CD4-positive, CD25-positive, alpha-beta regulatory T cell (primary cell): Measurements from ENCODE around the gene ZNF544. TPM values are rescaled to one million over a fixed set of nuclear protein-coding genes. Genes with fewer than 3 reads are reported as not detected.

Experiments
- ATAC-seq, 2 donors: fragments of 150-1000 bp; cut with Tn5 transposase; one replicate each; pipeline ENCODE4 v1.10.0; 2021; ENCODE audit warnings: low read depth in 2 of 2, moderate number of reproducible peaks in 2 of 2, moderate library complexity in 1 of 2
- DNase-seq, 3 donors: peaks; one replicate each; pipeline versions ENCODE4 v3.0.0 to v3.0.0-alpha.2; 2012 to 2022; ENCODE audit warnings: mixed read lengths in 1 of 3
- H3K27ac ChIP-seq: one replicate; pipeline ENCODE4 v1.7.0; 2013; ENCODE audit warnings: mild to moderate bottlenecking, low read length; ENCODE audit not compliant: insufficient read depth, poor library complexity, severe bottlenecking
- H3K27me3 ChIP-seq: one replicate; pipeline ENCODE4 v1.7.0; 2013; ENCODE audit warnings: low read length; ENCODE audit not compliant: control insufficient read depth, insufficient read depth
- H3K36me3 ChIP-seq: one replicate; pipeline ENCODE4 v1.7.0; 2013; ENCODE audit warnings: mild to moderate bottlenecking, low read length, moderate library complexity; ENCODE audit not compliant: control insufficient read depth, insufficient read depth
- H3K4me1 ChIP-seq: 2 replicates; pipeline ENCODE4 v1.7.0; 2013; ENCODE audit warnings: mild to moderate bottlenecking, low read length; ENCODE audit not compliant: insufficient read depth, control insufficient read depth, poor library complexity, severe bottlenecking
- H3K4me3 ChIP-seq: one replicate; pipeline ENCODE4 v1.7.0; 2013; ENCODE audit warnings: low read depth, mild to moderate bottlenecking, low read length, moderate library complexity
- H3K9me3 ChIP-seq, 2 experiments: 1 replicate in 1 of 2; 2 replicates in 1 of 2; pipeline ENCODE4 v1.7.0; 2013; ENCODE audit warnings: low read length in 2 of 2, mild to moderate bottlenecking in 1 of 2, moderate library complexity in 1 of 2; ENCODE audit not compliant: control insufficient read depth in 2 of 2
- H3K27ac Mint-ChIP-seq, 3 donors: one replicate each; pipeline ENCODE4 v1.8.0; 2020 to 2022; ENCODE audit warnings: mild to moderate bottlenecking in 3 of 3, mixed read lengths in 3 of 3, moderate library complexity in 2 of 3
- H3K27me3 Mint-ChIP-seq: one replicate; pipeline ENCODE4 v1.8.0; 2022; ENCODE audit warnings: mild to moderate bottlenecking, mixed read lengths
- H3K36me3 Mint-ChIP-seq: one replicate; pipeline ENCODE4 v1.8.0; 2020; ENCODE audit warnings: mixed read lengths
- H3K4me1 Mint-ChIP-seq, 4 donors: one replicate each; pipeline ENCODE4 v1.8.0; 2020 to 2022; ENCODE audit warnings: mixed read lengths in 4 of 4, mild to moderate bottlenecking in 1 of 4
- H3K4me3 Mint-ChIP-seq, 4 donors: one replicate each; pipeline ENCODE4 v1.8.0; 2020 to 2022; ENCODE audit warnings: mild to moderate bottlenecking in 4 of 4, mixed read lengths in 4 of 4, moderate library complexity in 3 of 4
- H3K9me3 Mint-ChIP-seq, 7 donors: one replicate each; pipeline ENCODE4 v1.8.0; 2020 to 2022; ENCODE audit warnings: mixed read lengths in 7 of 7, mild to moderate bottlenecking in 3 of 7, moderate library complexity in 2 of 7
- polyA plus RNA-seq, 4 donors: library from polyadenylated mRNA; unstranded; fragments of 300-500 nt; fragmentation: Illumina TruSeq; gene quantifications; one replicate each; pipeline ENCODE4 v1.2.3, GENCODE V29; 2021
- total RNA-seq: library from RNA; stranded (reverse); gene quantifications from one replicate; pipeline ENCODE4 v1.2.3, GENCODE V29; 2022

Gene ZNF544
- total and polyA plus RNA-seq, 5 donors from 2014 or later: 11.6 to 20.8 (median 18.6) TPM

DNA sequence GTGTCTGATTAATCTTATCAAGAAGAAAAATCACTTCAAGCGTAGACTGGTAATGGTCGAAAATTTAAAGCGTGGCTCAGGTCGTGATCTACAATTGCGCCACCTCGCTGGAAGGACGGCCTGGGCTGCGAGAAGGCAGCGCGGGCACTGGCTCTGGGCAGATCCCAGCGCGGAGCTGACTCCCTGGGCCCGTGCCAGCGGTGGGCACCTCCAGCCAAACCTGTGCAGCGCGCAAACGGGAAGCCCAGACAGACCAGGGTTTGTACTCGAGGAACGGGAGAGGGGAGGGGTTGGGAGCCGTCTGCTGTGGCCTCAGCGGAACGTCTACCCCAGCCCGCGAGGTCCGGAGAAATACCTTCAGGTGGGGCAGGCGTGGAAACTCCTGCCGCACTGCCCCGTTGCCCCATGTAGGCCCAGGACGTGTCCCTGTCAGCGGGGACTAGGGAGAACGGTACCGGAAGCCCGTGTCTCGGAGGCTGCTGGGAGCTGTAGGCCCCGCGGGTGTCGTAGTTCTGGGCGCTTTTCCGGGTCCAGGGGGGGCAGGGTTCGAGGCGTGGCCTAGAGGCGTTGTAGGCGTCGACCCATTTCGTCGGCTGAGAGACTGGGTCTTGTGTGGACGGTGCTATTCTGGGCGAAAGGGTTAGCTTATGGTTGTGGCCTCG lies 24.8 kb upstream of the ZNF544 start:
- peaks cover 63% of the 10 kb centered on the region for H3K36me3 Mint-ChIP-seq
- no peak overlapping the region for H3K4me3 ChIP-seq
- peaks cover 0 to 3% (median 2%) of the 10 kb centered on the region in 4 donors for H3K4me1 Mint-ChIP-seq
- no peaks in the 10 kb centered on the region for H3K27me3 Mint-ChIP-seq
- peaks cover 81 to 100% of the 10 kb centered on the region in 2 experiments for H3K9me3 ChIP-seq
- H3K27me3 ChIP-seq: no peaks in the 10 kb centered on the region
- H3K4me1 ChIP-seq: no peaks in the 10 kb centered on the region
- ATAC-seq (no peak), DNase-seq (no peak)
- no peak overlapping the region for H3K27ac Mint-ChIP-seq
- no peak overlapping the region for H3K27ac ChIP-seq
- H3K9me3 Mint-ChIP-seq: peaks cover 0 to 91% (median 54%) of the 10 kb centered on the region in 7 donors
- peaks cover 71% of the 10 kb centered on the region for H3K36me3 ChIP-seq
- no peak overlapping the region for H3K4me3 Mint-ChIP-seq

DNA sequence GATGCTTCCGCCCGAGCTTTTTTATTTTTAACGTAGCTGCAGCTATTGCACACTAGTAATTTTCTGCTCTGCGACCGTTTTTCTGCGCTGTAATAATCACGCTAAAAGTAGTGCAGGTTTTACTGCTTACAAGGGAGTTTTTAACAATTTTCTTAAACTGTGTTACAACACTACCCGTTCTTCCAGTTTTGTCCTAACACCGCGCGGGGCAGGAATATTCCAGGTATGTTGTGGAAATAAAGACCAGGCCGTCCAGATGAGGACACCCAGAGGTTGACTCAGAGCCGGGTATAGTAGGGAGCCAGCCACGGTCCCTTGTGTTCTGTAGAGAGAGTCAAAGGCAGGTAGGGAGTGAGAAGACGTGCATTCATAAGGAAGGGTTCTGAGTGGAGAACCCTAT lies 24.1 kb upstream of the ZNF544 start:
- Histone ChIP-seq H3K4me1 (no peaks in the 10 kb centered on the region), H3K27me3 (no peaks in the 10 kb centered on the region), H3K4me3 (no peak overlapping the region), H3K9me3 (peaks cover 79 to 100% of the 10 kb centered on the region in 2 experiments), H3K27ac (no peak overlapping the region), H3K36me3 (peaks cover 75% of the 10 kb centered on the region)
- Mint-ChIP-seq H3K36me3 (peaks cover 68% of the 10 kb centered on the region), H3K4me1 (peaks cover 0 to 3% (median 2%) of the 10 kb centered on the region in 4 donors), H3K27ac (no peak overlapping the region), H3K9me3 (peaks cover 0 to 91% (median 57%) of the 10 kb centered on the region in 7 donors), H3K27me3 (no peaks in the 10 kb centered on the region), H3K4me3 (no peak overlapping the region)
- ATAC-seq (no peak), DNase-seq (no peak)

DNA sequence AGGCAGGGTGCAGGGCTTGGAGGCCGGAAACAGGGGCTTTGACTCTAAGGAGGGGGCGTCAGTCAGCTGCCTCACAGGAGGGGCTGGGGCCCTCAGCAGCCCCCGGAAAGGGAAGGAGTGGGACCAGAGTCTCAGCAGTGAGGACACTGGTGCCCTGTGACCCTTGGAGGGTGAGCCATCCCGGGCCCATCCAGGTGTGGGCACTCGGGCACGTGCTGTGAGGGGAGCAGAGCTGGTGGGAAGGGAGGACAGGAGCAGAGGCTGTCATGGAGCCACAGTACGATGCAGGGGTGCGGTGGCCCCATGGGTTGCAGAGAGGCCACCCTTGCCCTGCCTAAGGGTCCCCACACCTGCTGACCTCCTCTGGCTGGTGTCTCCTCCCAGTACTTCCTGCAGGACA lies 19.1 kb upstream of the ZNF544 start:
- H3K27me3 ChIP-seq: no peaks in the 10 kb centered on the region
- H3K27me3 Mint-ChIP-seq: no peaks in the 10 kb centered on the region
- DNase-seq: no peak
- H3K4me1 Mint-ChIP-seq: peaks cover 0 to 3% (median 0%) of the 10 kb centered on the region in 4 donors
- peaks cover 85% of the 10 kb centered on the region for H3K36me3 ChIP-seq
- H3K27ac ChIP-seq: no peak overlapping the region
- peaks cover 89 to 100% of the 10 kb centered on the region in 2 experiments for H3K9me3 ChIP-seq
- no peaks in the 10 kb centered on the region for H3K4me1 ChIP-seq
- peaks cover 4 to 95% (median 63%) of the 10 kb centered on the region in 7 donors for H3K9me3 Mint-ChIP-seq
- peak overlapping the region in 1 of 4 donors; percentile 59 for H3K4me3 Mint-ChIP-seq
- H3K4me3 ChIP-seq: no peak overlapping the region
- no peak overlapping the region for H3K27ac Mint-ChIP-seq
- H3K36me3 Mint-ChIP-seq: peaks cover 82% of the 10 kb centered on the region
- no peak for ATAC-seq

DNA sequence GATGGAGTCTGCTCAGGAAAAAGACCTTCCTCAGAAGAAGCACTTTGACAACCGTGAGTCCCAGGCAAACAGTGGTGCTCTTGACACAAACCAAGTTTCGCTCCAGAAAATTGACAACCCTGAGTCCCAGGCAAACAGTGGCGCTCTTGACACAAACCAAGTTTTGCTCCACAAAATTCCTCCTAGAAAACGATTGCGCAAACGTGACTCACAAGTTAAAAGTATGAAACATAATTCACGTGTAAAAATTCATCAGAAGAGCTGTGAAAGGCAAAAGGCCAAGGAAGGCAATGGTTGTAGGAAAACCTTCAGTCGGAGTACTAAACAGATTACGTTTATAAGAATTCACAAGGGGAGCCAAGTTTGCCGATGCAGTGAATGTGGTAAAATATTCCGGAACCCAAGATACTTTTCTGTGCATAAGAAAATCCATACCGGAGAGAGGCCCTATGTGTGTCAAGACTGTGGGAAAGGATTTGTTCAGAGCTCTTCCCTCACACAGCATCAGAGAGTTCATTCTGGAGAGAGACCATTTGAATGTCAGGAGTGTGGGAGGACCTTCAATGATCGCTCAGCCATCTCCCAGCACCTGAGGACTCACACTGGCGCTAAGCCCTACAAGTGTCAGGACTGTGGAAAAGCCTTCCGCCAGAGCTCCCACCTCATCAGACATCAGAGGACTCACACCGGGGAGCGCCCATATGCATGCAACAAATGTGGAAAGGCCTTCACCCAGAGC lies 16.2 kb upstream of the ZNF544 start:
- ATAC-seq (no peak), DNase-seq (no peak)
- Histone ChIP-seq H3K4me3 (no peak overlapping the region), H3K27ac (no peak overlapping the region), H3K4me1 (no peaks in the 10 kb centered on the region), H3K36me3 (peaks cover 56% of the 10 kb centered on the region), H3K27me3 (no peaks in the 10 kb centered on the region), H3K9me3 (peaks cover 83 to 100% of the 10 kb centered on the region in 2 experiments)
- Mint-ChIP-seq H3K36me3 (peaks cover 53% of the 10 kb centered on the region), H3K27me3 (no peaks in the 10 kb centered on the region), H3K9me3 (peaks cover 4 to 91% (median 52%) of the 10 kb centered on the region in 7 donors), H3K27ac (no peak overlapping the region), H3K4me1 (no peaks in the 10 kb centered on the region), H3K4me3 (no peak overlapping the region)

DNA sequence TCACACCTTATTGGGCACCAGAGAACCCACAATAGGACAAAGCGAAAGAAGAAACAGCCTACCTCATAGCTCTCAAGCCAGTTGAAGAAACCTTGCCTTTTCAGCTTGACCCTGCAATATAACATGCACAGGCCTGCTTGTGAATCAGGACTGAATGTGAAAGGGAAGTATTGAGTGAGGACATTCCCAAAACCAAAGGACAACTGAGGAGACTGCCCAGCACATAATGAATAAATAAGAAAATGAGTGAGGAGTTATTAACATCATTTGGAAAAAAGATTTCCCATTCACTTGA lies 15.7 kb upstream of the ZNF544 start:
- ATAC-seq: no peak
- no peak overlapping the region for H3K4me3 ChIP-seq
- H3K27me3 Mint-ChIP-seq: no peaks in the 10 kb centered on the region

DNA sequence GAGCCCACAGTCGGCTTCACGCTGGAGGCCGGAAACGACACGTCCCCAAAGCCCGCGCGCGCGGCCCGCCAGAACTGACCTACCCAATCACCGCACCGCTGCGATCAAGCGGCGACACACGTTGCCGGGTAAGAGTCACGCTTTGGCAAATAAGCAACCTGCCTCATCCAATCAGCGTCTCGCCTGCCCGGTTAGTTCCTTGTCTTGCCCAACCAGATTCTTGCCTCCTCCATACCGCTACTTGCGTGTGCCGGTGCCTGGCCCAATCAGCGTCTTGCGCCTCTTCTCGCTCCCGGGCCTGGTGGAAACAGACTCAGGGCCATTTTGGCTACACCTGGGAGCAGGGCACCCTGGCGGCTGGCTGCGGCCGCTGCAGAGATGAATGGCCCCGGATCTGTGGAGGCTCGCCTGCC lies 11.6 kb upstream of the ZNF544 start:
- Mint-ChIP-seq H3K4me1 (peaks cover 0 to 2% (median 0%) of the 10 kb centered on the region in 4 donors), H3K27ac (no peak overlapping the region), H3K27me3 (no peaks in the 10 kb centered on the region), H3K4me3 (no peak overlapping the region), H3K36me3 (peaks cover 10% of the 10 kb centered on the region), H3K9me3 (peaks cover 0 to 56% (median 28%) of the 10 kb centered on the region in 7 donors)
- H3K4me1 ChIP-seq: no peaks in the 10 kb centered on the region
- H3K27ac ChIP-seq: no peak overlapping the region
- DNase-seq (no peak), ATAC-seq (no peak)
- no peak overlapping the region for H3K4me3 ChIP-seq
- H3K36me3 ChIP-seq: peaks cover 11% of the 10 kb centered on the region
- no peaks in the 10 kb centered on the region for H3K27me3 ChIP-seq
- H3K9me3 ChIP-seq: peaks cover 43 to 72% of the 10 kb centered on the region in 2 experiments

More for the DNA sequence above, 15.7 kb upstream of the ZNF544 start:
- Mint-ChIP-seq H3K27ac (no peak overlapping the region), H3K9me3 (peaks cover 2 to 91% (median 47%) of the 10 kb centered on the region in 7 donors), H3K4me3 (no peak overlapping the region), H3K4me1 (no peaks in the 10 kb centered on the region), H3K36me3 (peaks cover 48% of the 10 kb centered on the region)
- peaks cover 77 to 100% of the 10 kb centered on the region in 2 experiments for H3K9me3 ChIP-seq
- no peak for DNase-seq
- H3K27ac ChIP-seq: no peak overlapping the region
- H3K27me3 ChIP-seq: no peaks in the 10 kb centered on the region
- no peaks in the 10 kb centered on the region for H3K4me1 ChIP-seq
- H3K36me3 ChIP-seq: peaks cover 51% of the 10 kb centered on the region

DNA sequence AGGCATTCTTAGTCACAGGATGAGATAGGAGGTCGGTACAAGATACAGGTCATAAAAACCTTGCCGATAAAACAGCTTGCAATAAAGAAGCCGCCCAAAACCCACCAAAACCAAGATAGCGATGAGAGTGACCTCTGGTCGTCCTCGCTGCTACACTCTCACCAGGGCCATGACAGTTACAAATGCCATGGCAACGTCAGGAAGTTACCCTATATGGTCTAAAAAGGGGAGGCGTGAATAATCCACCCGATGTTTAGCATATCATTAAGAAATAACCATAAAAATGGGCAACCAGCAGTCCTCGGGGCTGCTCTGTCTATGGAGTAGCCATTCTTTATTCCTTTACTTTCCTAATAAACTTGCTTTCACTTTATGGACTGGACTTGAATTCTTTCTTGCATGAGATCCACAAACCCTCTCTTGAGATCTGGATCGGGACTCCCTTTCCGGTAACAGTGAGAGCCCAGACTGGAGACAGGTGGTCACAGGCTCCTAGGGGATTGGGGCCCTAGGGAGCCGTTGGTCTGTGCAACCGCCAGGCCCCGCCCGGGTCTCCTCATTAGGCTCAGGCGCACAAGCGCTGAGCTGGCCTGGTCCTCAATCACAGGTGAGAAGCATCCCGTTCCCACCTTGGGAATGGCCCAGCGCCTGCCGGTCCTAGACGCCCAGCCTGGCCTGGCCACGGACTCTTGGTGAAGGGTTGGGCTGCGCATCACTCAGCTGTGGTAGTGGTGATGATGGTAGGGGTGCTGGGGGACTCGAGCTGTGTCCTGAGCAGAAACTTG lies 10.9 kb upstream of the ZNF544 start:
- no peak overlapping the region for H3K4me3 ChIP-seq
- peaks cover 43 to 65% of the 10 kb centered on the region in 2 experiments for H3K9me3 ChIP-seq
- no peak overlapping the region for H3K27ac ChIP-seq
- peaks cover 2 to 51% (median 27%) of the 10 kb centered on the region in 7 donors for H3K9me3 Mint-ChIP-seq
- no peaks in the 10 kb centered on the region for H3K27me3 Mint-ChIP-seq
- H3K36me3 Mint-ChIP-seq: peaks cover 3% of the 10 kb centered on the region
- H3K36me3 ChIP-seq: peaks cover 3% of the 10 kb centered on the region
- no peaks in the 10 kb centered on the region for H3K27me3 ChIP-seq
- no peak overlapping the region for H3K4me3 Mint-ChIP-seq
- DNase-seq (no peak), ATAC-seq (no peak)
- peaks cover 0 to 2% (median 0%) of the 10 kb centered on the region in 4 donors for H3K4me1 Mint-ChIP-seq
- no peak overlapping the region for H3K27ac Mint-ChIP-seq
- no peaks in the 10 kb centered on the region for H3K4me1 ChIP-seq
